ENCODE data around the gene TRAPPC2L. TPM values are rescaled to one million over a fixed set of nuclear protein-coding genes. Genes with fewer than 3 reads are reported as not detected.
A peak's percentile ranks its signal among the peaks of the same experiment; 100 is the strongest.

TRAPPC2L gene
- total and polyA plus RNA-seq, 2 of the 13 experiments (the other 11 are each of a cell fraction or from before 2014, with no cell fraction given) = 96.3 to 107 TPM

DNA sequence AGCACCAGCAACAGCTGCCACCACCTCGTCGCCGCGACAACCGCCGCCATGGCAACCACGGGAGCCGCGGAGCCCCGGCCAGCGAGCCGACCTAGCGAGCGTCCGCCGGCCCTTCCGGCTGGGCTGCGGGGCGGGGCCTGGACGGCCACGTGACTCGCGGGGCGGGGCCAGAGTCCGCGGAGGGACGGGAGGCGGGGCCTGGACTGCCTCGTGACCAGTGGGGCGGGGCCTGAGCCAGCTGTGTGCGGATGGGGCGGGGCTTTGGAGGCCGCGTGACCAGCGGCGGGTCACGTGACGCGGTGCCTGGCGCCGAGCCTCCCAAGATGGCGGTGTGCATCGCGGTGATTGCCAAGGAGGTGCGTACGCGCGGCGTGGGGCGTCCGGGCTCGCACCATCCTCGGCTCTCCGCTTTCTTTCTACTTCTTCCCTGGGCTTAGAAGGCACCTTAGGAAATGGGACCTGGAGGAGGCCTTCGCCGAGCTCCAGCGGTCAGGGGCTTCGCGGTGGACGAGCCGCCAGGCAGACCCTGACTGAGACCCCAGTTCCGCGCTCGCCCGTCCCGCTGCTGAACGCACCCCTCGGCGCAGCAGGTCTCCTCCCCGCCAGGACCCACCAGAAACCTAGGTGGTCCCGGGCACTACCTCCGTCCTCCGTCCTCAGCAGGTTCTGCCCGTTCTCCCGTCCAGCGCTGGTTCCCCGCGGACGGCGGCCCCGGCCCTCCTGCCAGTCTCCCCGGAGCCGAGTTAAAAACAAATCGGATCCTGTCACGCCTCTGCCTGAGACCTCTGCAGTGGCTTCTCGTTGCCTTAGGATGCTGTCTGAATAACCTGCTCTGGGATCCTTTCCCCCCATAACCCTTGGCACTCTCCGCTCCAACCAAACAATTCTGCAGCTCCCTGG lies at the start of gene TRAPPC2L, which contains the start of gene GALNS (continued):
- TF ChIP-seq, protein P1, sequence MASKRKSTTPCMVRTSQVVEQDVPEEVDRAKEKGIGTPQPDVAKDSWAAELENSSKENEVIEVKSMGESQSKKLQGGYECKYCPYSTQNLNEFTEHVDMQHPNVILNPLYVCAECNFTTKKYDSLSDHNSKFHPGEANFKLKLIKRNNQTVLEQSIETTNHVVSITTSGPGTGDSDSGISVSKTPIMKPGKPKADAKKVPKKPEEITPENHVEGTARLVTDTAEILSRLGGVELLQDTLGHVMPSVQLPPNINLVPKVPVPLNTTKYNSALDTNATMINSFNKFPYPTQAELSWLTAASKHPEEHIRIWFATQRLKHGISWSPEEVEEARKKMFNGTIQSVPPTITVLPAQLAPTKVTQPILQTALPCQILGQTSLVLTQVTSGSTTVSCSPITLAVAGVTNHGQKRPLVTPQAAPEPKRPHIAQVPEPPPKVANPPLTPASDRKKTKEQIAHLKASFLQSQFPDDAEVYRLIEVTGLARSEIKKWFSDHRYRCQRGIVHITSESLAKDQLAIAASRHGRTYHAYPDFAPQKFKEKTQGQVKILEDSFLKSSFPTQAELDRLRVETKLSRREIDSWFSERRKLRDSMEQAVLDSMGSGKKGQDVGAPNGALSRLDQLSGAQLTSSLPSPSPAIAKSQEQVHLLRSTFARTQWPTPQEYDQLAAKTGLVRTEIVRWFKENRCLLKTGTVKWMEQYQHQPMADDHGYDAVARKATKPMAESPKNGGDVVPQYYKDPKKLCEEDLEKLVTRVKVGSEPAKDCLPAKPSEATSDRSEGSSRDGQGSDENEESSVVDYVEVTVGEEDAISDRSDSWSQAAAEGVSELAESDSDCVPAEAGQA (IDR thresholded peaks at IDR 0.05; ENCODE audit: low read depth) = peak; percentile 81; the same call in 1 of the 2 replicates
- TF ChIP-seq, protein P1 (CRISPR knock-in tag; IDR thresholded peaks at IDR 0.05; ENCODE audit: borderline replicate concordance) = no peak; the same call in 1 of the 2 replicates
- TF ChIP-seq ZBTB21 (CRISPR knock-in tag; IDR thresholded peaks at IDR 0.05) = no peak
- TF ChIP-seq, protein P2, sequence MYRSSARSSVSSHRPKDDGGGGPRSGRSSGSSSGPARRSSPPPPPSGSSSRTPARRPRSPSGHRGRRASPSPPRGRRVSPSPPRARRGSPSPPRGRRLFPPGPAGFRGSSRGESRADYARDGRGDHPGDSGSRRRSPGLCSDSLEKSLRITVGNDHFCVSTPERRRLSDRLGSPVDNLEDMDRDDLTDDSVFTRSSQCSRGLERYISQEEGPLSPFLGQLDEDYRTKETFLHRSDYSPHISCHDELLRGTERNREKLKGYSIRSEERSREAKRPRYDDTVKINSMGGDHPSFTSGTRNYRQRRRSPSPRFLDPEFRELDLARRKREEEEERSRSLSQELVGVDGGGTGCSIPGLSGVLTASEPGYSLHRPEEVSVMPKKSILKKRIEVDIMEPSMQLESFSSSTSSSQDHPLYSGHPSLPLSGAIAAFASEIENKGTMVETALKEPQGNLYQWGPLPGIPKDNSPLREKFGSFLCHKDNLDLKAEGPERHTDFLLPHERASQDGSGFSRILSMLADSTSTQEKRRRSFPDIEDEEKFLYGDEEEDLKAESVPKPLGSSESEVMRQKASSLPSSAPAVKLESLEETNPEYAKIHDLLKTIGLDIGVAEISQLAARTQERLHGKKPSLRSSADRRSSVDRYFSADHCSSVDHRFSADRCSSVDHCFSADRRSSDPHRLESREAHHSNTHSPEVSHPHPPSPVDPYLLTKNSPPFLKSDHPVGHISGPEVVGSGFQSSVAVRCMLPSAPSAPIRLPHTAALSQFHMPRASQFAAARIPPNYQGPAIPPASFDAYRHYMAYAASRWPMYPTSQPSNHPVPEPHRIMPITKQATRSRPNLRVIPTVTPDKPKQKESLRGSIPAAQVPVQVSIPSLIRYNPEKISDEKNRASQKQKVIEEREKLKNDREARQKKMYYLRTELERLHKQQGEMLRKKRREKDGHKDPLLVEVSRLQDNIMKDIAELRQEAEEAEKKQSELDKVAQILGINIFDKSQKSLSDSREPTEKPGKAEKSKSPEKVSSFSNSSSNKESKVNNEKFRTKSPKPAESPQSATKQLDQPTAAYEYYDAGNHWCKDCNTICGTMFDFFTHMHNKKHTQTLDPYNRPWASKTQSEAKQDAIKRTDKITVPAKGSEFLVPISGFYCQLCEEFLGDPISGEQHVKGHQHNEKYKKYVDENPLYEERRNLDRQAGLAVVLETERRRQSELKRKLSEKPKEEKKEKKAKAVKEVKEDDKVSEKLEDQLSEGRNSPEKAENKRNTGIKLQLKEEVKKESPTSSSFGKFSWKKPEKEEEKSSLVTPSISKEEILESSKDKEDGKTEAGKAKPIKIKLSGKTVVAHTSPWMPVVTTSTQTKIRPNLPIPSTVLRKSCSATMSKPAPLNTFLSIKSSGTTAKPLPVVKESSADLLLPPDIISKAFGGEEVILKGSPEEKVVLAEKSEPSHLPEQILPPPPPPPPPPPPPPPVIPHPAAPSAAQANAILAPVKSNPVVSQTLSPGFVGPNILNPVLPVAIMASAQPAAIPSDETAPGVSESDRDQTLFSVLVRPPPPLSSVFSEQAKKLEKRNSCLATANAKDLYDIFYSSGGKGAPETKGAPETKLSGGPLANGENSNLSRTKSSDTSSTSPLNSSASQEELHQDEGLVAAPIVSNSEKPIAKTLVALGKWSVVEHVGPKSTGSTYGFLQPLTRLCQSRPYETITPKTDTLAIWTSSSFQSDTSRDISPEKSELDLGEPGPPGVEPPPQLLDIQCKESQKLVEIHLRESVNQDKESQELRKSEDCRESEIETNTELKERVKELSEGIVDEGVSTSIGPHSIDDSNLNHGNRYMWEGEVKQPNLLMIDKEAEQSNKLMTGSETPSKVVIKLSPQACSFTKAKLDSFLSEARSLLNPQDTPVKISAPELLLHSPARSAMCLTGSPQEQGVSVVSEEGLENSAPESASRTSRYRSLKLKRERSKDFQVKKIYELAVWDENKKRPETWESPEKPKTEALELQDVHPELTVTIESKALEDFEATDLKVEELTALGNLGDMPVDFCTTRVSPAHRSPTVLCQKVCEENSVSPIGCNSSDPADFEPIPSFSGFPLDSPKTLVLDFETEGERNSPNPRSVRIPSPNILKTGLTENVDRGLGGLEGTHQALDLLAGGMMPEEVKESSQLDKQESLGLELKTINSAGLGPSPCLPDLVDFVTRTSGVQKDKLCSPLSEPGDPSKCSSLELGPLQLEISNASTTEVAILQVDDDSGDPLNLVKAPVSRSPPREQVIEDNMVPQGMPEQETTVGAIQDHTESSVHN (CRISPR knock-in tag; IDR thresholded peaks at IDR 0.05) = no peak
- no peak for TF ChIP-seq AHR (CRISPR knock-in tag; IDR thresholded peaks at IDR 0.05)
- peak; percentile 79; the same call in 1 of the 2 replicates for TF ChIP-seq ZNF235 (CRISPR knock-in tag; IDR thresholded peaks at IDR 0.05; ENCODE audit: borderline replicate concordance)
- TF ChIP-seq, protein P3, sequence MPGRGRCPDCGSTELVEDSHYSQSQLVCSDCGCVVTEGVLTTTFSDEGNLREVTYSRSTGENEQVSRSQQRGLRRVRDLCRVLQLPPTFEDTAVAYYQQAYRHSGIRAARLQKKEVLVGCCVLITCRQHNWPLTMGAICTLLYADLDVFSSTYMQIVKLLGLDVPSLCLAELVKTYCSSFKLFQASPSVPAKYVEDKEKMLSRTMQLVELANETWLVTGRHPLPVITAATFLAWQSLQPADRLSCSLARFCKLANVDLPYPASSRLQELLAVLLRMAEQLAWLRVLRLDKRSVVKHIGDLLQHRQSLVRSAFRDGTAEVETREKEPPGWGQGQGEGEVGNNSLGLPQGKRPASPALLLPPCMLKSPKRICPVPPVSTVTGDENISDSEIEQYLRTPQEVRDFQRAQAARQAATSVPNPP (CRISPR knock-in tag; IDR thresholded peaks at IDR 0.05) = no peak
- peak; percentile 97 for TF ChIP-seq BHLHE40 (IDR thresholded peaks at IDR 0.05; ENCODE audit: low read length)
- TF ChIP-seq, protein P4, sequence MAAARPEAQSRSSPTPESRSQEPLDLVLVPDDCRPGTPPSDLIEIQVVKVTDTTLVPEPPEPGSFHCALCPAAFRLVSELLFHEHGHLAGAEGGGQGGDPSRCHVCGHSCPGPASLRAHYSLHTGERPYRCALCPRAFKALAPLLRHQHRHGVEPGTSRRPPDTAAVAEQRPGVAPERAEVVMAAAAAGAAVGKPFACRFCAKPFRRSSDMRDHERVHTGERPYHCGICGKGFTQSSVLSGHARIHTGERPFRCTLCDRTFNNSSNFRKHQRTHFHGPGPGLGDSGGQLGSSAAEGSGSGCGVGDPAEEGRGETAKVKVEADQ (CRISPR knock-in tag; IDR thresholded peaks at IDR 0.05; ENCODE audit: borderline replicate concordance) = no peak
- 0 out of 2 replicates have a peak, but pooled peaks have one; percentile 38 for TF ChIP-seq ZNF570 (CRISPR knock-in tag; IDR thresholded peaks at IDR 0.05; ENCODE audit: borderline replicate concordance)
- no peak for TF ChIP-seq ZNF569 (CRISPR knock-in tag; IDR thresholded peaks at IDR 0.05; ENCODE audit: borderline replicate concordance)

All from HepG2 (cell line).